Right lobe of liver (tissue), 4 donors: ENCODE measurements around the gene ADORA1.

Source experiments
- POLR2A ChIP-seq: fragments of 450-650 bp; IDR thresholded peaks from one replicate; pipeline ENCODE4 v1.6.1; 2017; ENCODE audit warnings: antibody characterized with exemption, mild to moderate bottlenecking
- TF ChIP-seq, protein P1 (sequence below), 4 donors: fragments of 200-600 bp in 3 of 4; fragments of 450-650 bp in 1 of 4; IDR thresholded peaks; one replicate each; pipeline versions ENCODE4 v1.5.1 to v1.8.0; 2016 to 2022; ENCODE audit warnings: antibody characterized with exemption in 4 of 4, mild to moderate bottlenecking in 2 of 4
- donor health status: DM: no; HTN: no; CAD: no.
- donor health status: DM: no; HTN: no; CAD: no.
- donor health status: DM: no; HTN: yes; CAD: no.

DNA sequence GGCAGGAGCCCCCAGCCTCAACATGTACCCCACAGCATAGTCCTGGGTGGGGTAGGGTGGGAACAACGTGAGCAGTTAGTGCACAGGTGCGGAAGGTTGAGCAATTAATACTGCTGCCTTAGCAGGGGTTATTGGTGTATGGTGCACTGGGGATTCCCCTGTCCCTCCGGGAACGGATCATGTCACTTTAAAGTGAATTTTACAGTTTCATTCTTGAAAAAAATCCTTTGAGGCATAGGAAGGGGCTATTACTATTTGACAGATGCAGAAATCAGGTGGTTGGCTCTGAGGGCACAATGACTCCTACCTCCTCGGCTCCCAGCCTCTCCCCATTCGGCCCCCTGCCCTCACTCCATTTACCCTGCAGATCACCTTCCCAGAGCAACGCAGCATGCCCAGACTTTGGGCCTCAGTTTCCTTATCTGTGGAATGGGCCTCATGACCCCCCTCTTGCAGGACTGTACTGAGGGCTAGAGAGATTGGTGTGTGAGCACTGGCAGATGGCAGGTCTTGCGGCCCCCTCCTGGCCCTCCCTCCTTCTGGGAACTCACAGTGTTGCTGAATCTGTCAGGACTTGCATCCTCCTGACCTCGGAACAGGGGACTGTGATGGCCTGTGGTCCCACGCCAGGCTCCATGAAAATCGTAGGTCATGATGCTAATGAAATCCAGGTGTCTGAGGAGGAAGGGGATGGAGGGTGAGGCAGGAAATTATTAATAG is 53.2 kb downstream of the ADORA1 start:
- no peak for TF ChIP-seq POLR2A
- TF ChIP-seq, protein P1, sequence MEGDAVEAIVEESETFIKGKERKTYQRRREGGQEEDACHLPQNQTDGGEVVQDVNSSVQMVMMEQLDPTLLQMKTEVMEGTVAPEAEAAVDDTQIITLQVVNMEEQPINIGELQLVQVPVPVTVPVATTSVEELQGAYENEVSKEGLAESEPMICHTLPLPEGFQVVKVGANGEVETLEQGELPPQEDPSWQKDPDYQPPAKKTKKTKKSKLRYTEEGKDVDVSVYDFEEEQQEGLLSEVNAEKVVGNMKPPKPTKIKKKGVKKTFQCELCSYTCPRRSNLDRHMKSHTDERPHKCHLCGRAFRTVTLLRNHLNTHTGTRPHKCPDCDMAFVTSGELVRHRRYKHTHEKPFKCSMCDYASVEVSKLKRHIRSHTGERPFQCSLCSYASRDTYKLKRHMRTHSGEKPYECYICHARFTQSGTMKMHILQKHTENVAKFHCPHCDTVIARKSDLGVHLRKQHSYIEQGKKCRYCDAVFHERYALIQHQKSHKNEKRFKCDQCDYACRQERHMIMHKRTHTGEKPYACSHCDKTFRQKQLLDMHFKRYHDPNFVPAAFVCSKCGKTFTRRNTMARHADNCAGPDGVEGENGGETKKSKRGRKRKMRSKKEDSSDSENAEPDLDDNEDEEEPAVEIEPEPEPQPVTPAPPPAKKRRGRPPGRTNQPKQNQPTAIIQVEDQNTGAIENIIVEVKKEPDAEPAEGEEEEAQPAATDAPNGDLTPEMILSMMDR (IDR thresholded peaks at IDR 0.05): no peak
